Measurements from ENCODE around the gene KIF6. TPM values are rescaled to one million over a fixed set of nuclear protein-coding genes. Genes with fewer than 3 reads are reported as not detected.

Gene KIF6
- total RNA-seq, 1 experiment from 2014 or later: not detected

GRCh38 chr6:39546731-39547130 is 178.5 kb downstream of the KIF6 start:
- BruUV-seq (replicated peaks): no TSS peak
- Histone ChIP-seq H3K9me2 (ENCODE audit: insufficient read depth) (no peaks in the 10 kb centered on the region), H3K9me3 (ENCODE audit: control insufficient read depth in 1 of 2, insufficient read depth in 1 of 2, low read depth in 1 of 2, low read length in 2 of 2) (no peaks in the 10 kb centered on the region), H3K4me2 (ENCODE audit: low read length) (no peak overlapping the region), H3K36me3 (ENCODE audit: control insufficient read depth in 1 of 2, insufficient read depth in 2 of 2, low read length in 2 of 2) (no peaks in the 10 kb centered on the region), H3K27me3 (ENCODE audit: insufficient read depth, low read length) (peaks cover 53% of the 10 kb centered on the region), H3K4me1 (ENCODE audit: control insufficient read depth in 1 of 2, insufficient read depth in 2 of 2, low read length in 2 of 2) (no peaks in the 10 kb centered on the region), H3K27ac (ENCODE audit: low read depth, low read length) (no peak overlapping the region), H3K79me2 (ENCODE audit: insufficient read depth, low read length) (no peaks in the 10 kb centered on the region), H4K20me1 (ENCODE audit: insufficient read depth) (no peaks in the 10 kb centered on the region), H2AFZ (ENCODE audit: low read depth, low read length, poor library complexity, severe bottlenecking) (no peak overlapping the region), H3K4me3 (replicated peaks in 1 of 2; ENCODE audit: low read depth in 1 of 2, low read length in 2 of 2) (no peak overlapping the region), H3K9ac (ENCODE audit: low read length) (no peak overlapping the region)
- no peak for DNase-seq (ENCODE audit: low read depth, low spot score)
- TF ChIP-seq SP1 (IDR thresholded peaks at IDR 0.05; ENCODE audit: low read depth) (no peak), YY1 (IDR thresholded peaks at IDR 0.05; ENCODE audit: extremely low read depth, insufficient replicate concordance, low read depth, low read length) (no peak), POLR2A (IDR thresholded peaks at IDR 0.05; ENCODE audit: borderline replicate concordance, extremely low read depth, insufficient read depth, insufficient read length) (no peak), FOSL1 (IDR thresholded peaks at IDR 0.05; ENCODE audit: low read depth) (no peak), EZH2 (IDR thresholded peaks at IDR 0.05) (no peak), CBX3 (IDR thresholded peaks at IDR 0.05; ENCODE audit: low read depth) (no peak), ZFX (IDR thresholded peaks at IDR 0.05) (no peak), ELF1 (IDR thresholded peaks at IDR 0.05; ENCODE audit: borderline replicate concordance, low read depth) (no peak), SRF (IDR thresholded peaks at IDR 0.05; ENCODE audit: low read depth) (no peak), TCF7L2 (IDR thresholded peaks at IDR 0.05; ENCODE audit: borderline replicate concordance, extremely low read depth, insufficient read depth, insufficient read length) (no peak), RAD21 (IDR thresholded peaks at IDR 0.05; ENCODE audit: low read depth) (no peak), ZNF274 (IDR thresholded peaks at IDR 0.05; ENCODE audit: low read depth, low read length) (no peak), REST (IDR thresholded peaks at IDR 0.05; ENCODE audit: low read depth) (no peak), CTCF (IDR thresholded peaks at IDR 0.05 in 2 of 3, conservative IDR thresholded peaks at IDR 0.05 in 1 of 3; ENCODE audit: borderline replicate concordance in 1 of 3, insufficient read depth in 1 of 3, low read depth in 2 of 3, low read length in 2 of 3) (no peak), POLR2AphosphoS5 (IDR thresholded peaks at IDR 0.05; ENCODE audit: low read depth, low read length) (no peak), JUND (IDR thresholded peaks at IDR 0.05) (no peak)
- TF ChIP-seq, protein P1, sequence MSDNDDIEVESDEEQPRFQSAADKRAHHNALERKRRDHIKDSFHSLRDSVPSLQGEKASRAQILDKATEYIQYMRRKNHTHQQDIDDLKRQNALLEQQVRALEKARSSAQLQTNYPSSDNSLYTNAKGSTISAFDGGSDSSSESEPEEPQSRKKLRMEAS (IDR thresholded peaks at IDR 0.05): no peak
- TF ChIP-seq, protein P2, sequence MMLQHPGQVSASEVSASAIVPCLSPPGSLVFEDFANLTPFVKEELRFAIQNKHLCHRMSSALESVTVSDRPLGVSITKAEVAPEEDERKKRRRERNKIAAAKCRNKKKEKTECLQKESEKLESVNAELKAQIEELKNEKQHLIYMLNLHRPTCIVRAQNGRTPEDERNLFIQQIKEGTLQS (IDR thresholded peaks at IDR 0.05): no peak
- TF ChIP-seq, protein P3, sequence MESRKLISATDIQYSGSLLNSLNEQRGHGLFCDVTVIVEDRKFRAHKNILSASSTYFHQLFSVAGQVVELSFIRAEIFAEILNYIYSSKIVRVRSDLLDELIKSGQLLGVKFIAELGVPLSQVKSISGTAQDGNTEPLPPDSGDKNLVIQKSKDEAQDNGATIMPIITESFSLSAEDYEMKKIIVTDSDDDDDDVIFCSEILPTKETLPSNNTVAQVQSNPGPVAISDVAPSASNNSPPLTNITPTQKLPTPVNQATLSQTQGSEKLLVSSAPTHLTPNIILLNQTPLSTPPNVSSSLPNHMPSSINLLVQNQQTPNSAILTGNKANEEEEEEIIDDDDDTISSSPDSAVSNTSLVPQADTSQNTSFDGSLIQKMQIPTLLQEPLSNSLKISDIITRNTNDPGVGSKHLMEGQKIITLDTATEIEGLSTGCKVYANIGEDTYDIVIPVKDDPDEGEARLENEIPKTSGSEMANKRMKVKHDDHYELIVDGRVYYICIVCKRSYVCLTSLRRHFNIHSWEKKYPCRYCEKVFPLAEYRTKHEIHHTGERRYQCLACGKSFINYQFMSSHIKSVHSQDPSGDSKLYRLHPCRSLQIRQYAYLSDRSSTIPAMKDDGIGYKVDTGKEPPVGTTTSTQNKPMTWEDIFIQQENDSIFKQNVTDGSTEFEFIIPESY (IDR thresholded peaks at IDR 0.05; ENCODE audit: extremely low read depth, insufficient replicate concordance, low read length): no peak
- intact Hi-C loops (cut with micrococcal nuclease): no loop called here
- ChIA-PET RAD21 (ENCODE audit: low non-redundant PET in 1 of 2, low total read pairs in 2 of 2, uncharacterized antibody in 2 of 2, unreplicated experiment in 2 of 2) (no interaction called here), POLR2A (no interaction called here), CTCF (no interaction called here)
- ATAC-seq: no peak
